NCI-H2227 treated with DMSO at 0.1 percent for 48 hours (cell line): ENCODE data around the gene SPATA31D1.
"Not testable (repeated sequence)": the region's sequence is repeated elsewhere in the genome, so short reads cannot be mapped to it uniquely, and the experiment has no call there.

Experiments used
- DNase-seq: peaks from one replicate; lab custom pipeline; 2025; lab: John Stamatoyannopoulos, UW

The SPATA31D1 gene

DNA sequence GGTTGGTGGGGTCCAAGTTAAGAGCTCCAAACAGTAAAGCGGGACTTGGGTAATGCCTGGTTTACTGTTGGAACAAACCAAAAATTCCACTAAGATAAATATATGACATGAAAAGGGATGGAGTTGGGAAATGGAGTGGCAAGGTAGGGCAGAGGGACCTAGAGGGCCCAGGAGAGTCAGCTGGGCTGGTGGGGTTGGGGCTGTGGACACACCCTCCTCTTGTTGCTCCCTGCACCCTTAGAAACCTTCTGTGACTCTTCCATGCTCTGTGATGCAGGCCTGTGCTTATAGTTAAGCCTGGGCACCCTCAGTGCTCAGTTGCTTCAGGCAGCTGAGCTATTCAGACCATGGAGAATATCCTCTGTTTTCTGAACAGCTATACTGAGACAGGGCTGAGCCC lies at the start of gene SPATA31D1:
Gene SPATA31D1, plus strand, starts transcription at position 301 of the 400 bp plus-strand sequence. Its CDS starts 47 bp downstream, at position 348.
- DNase-seq, result not testable (repeated sequence)

DNA sequence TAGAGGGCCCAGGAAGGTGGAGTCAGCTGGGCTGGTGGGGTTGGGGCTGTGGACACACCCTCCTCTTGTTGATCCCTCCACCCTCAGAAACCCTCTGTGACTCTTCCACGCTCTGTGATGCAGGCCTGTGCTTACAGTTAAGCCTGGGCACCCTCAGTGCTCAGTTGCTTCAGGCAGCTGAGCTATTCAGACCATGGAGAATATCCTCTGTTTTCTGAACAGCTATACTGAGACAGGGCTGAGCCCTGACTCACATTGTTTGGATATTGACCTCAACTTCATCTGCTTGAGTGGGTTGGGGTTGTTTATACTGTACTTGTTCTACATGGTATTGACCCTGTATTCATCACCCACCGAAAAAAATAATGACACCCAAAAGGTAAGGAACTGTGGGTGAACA lies 45.2 kb upstream of the SPATA31D1 start, which contains the start of gene SPATA31D3:
Gene SPATA31D3, plus strand, starts transcription at position 108 of the 400 bp plus-strand sequence. Its CDS starts 86 bp downstream, at position 194.
- DNase-seq, result not testable (repeated sequence)

DNA sequence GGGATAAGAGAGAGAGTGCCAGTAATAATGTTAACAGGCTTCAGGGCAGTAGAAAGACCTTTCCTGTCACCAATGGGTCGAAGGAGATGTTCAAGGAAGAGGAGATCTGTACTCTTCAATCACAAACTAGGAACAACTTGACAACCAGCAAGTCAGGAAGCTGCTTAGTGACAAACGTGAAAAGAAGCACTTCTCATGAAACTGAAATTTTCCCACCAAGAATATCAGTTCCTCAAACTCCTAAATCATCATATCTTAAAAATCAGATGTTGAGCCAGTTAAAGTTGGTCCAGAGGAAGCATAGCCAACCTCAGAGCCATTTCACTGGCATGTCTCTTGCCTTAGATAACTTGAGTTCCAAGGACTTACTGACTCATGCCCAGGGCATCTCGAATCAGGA lies 39.9 kb upstream of the SPATA31D1 start:
- DNase-seq, result not testable (repeated sequence)

DNA sequence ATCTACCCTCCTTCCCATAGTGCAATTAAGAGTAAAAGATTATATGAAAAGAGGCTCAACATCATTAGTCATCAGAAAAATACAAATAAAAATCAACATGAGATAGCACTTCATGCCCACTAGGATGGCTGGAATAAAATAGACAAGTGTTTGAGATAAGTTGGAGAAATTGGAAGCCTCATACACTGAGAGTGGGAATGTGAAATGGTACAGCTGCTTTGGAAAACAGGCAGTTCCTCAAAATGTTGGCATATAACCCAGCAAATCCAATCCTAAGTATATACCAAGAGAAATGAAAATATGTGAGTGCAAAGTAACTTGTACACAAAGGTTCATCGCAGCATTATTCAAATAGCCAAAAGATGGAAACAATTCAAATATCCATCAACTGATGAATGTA lies 35.5 kb upstream of the SPATA31D1 start:
- DNase-seq, result no peak

DNA sequence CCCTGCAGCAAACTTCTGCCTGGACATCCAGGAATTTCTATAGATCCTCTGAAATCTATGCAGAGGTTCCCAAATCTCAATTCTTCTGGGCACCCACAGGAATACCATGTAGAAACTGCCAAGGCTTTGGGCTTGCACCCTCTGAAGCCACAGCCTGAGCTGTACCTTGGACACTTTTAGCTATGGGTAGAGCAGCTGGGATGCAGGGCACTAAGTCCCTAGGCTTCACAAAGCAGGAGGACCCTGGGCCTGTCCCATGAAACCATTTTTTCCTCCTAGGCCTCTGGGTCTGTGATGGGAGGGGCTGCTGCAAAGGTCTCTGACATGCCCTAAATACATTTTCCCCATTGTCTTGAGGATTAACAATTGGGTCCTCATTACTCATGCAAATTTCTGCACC lies 32.9 kb upstream of the SPATA31D1 start:
- no peak for DNase-seq

DNA sequence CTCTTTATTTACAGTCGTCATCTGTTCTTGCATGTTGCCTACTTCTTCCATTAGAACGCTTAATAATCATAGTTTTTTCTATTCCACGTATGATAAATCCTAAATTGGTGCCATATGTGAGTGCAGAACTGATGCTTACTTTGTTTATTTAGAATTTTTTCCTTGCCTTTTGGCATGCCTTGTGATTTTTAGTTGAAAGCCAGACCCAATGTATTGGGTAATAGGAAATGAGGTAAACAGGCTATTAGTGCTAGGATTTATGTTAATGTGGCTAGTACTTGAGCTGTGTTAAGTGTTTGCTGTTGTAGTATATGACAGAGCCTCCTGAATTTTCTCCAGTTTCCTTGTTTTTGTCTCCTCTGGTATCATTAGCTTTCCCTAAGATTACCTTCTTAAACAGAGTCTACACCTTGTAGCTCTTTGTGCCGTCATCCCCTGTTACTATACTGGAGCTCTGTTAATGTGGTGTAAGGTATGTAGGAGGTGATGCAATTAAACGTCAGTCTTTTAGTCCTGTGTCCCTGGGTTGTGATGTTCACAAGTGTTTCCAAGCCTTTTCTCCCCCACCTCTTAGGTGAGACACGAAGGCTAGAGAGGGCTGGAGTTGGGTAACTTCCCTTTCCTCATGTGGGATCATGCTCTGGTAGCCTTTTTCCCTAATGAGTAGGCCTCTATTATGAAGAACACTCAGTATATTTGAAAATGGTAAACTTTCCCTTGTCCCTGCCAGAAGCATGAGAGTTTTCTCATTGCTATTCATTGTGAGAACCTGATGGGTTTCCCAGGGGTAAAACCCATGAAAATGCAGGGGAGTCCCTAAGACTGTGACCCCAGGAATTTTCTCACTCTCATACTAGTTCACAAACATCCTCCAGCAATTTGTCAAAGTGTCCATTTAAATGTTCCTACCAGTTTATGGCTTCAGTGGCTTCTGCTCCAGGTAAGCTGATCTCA lies 24.1 kb upstream of the SPATA31D1 start:
- DNase-seq, result no peak

DNA sequence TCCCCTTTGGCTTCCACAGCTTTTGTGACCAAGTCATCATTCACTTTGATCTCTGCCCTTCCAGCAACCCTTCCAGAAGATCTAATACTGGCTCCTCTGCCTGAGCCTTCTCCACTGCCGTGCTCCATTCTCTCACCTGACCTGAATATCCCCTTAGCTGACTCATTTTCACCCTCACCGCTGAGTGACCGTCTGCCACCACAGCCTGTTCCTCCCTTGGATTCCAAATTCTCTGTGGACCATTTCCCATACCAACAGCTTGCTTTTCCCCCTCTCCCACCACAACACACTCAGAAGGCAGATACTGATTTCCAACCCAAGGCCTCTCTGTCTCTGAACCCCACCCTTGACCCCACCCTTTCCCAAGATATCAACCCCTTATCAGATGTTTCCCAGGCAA lies 20.5 kb upstream of the SPATA31D1 start:
- DNase-seq, result no peak

DNA sequence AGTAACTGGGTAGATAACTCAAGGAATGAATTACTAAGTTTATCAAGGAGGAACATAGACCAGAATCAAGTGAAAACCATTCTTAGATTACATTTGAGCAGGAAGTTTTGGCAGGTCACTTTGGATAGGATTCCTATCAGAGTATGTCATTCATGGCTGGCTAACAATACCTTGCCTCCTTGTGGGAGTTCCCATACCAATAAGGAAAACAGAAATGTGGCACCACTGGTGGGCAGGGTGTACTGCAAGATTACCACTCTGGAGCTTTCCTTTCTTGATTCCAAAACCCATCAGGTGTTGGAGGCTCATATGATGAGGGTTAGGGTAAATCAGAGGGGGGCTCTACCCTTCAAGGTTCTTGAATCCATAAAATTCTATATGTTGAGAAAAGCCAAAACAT lies 18.6 kb upstream of the SPATA31D1 start:
- no peak for DNase-seq

DNA sequence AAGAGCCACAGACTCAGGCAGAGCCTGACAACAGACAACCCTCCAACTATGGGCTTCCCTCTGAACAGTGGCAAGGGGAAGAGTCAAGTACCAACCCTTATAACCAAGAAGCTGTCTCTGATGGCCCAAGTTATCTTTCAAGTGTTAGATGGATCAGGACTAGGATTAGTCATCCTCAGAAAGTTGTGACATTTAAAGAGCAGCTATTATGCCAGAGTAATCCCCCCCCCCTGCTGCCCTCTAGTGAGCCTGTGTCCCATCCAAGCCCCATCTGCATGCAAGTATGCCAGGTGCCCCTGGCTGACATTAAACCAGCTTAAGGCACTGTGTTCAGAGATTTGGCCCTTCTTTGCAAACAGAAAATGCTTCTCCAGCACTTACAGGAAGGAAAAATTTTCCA lies 16.8 kb upstream of the SPATA31D1 start:
- no peak for DNase-seq

DNA sequence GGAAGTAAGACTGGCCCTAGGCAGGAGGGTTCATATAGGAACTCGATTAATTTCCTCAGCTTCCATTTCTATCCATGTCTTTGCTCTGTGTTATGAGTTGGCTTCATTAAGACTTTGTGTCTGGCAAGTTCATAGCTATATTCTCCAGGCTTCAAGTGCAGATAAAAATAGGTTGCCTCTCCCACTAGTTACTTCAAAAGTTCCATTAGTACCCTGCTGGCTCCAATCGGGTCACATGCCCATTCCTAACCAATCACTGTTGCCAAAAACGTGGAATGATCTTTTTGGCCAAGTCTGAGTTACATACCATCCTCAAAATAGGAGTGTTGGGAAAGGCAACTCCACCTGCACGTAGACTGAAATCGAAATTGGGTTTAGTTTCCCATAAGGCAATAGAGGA lies 13.8 kb upstream of the SPATA31D1 start:
- no peak for DNase-seq

DNA sequence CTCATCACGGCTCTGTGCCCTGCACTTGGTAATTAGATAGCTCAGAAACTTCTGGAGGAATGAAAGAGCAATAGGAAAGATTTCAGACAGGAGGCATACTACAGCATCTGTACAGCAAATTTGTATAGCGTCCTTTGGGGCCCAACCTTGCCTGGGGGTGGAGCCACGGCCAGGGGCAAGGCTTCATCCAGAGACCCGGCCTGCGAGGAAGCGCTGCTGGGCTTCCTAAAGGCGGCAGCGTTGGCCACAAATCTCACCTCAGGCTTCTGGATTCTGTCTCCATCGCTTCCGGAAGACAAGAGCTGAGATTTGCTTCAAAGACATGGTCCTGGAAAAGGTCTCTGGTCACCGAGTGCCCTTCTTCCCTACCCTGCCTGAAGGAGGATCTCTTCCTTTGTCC lies 12.2 kb upstream of the SPATA31D1 start:
- no peak for DNase-seq

DNA sequence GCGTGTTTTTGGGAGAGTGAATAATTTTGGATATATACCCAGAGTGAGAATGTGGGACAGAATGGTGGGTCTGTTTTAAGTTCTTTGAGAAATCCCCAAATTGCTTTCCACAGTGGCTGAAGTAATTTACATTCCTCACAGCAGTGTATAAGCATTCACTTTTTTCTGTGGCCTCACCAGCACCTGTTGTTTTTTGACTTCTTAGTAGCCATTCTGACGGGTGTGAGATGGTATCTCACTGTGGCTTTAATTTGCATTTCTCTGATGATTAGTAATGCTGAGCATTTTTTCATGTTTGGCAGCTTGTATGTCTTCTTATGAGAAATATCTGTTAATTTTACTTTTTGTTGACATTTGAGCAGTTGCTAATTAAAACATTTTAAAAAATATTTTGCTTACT lies 9.4 kb upstream of the SPATA31D1 start:
- DNase-seq, result no peak

DNA sequence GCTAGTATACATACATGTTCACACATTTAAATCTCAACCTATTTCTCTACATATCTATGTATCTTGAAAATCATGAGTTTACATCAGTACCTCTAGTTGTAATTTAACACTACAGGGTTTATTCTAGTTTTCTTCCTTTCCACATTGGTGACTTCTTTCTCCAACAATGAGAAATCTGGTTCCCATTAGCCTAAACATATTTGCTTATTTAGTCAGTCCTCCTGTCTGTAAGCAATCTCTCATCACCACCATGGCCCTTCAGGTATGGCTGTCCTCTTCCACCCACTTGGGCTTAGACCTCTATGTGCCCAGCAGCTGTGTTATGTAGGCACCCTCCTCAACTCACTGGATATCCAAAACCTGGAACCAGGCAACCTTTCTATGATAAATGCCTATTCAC lies 8.0 kb upstream of the SPATA31D1 start:
- DNase-seq, result no peak

DNA sequence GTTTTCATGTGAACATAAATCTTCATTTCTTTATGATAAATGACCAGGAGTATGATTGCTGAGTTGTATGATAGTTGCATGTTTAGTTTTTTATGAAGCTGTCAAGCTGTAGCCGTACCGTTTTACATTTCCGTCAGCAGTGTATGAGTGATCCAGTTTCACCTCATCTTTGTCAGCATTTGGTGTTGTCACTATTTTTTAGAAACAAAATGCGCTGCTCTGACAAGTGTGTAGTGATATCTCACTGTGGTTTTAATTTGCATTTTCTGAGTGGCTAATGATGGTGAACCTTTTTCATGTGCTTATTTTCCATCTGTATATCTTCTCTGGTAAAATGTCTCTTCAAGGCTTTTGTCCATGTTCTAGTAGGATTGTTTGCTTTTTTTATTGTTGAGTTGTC lies 6.7 kb upstream of the SPATA31D1 start:
- DNase-seq, result no peak

DNA sequence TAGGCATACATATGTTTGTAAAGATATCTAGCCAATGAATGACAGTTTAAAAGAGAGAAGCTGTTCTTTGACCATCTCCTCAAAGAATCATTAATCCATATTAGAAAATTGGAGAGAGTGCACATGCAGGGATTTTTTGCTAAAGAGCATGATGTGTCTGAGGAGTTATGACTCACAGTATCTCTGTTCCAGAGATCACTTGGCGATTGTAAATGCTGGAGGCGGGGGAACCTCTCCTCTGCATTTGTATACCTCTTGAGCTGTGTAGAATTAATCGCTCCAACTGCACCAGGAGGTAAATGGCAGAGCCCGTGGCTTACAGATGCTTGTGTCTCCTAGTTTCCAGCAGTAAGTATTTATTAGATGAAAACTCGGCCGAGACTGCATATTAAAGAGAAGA lies 3.6 kb upstream of the SPATA31D1 start:
- no peak for DNase-seq

DNA sequence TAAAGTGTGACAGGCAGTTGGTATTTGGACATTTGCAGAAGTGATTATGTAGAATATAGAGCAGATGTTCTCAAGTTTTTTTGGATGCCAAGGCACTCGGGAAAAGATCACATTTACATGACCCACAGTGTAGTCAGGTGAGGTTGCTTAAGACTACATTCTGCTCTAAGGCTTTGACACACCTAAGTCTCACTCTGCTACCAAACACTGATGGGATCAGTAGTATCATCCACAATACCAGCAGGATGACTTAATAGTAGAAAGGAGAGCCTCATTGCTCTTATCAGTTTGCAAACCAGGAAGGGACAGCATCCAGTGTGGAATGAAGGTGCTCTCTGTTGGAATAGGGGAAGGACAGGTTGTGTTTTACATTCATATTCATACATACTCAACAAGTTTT lies 2.5 kb upstream of the SPATA31D1 start:
- DNase-seq, result no peak

DNA sequence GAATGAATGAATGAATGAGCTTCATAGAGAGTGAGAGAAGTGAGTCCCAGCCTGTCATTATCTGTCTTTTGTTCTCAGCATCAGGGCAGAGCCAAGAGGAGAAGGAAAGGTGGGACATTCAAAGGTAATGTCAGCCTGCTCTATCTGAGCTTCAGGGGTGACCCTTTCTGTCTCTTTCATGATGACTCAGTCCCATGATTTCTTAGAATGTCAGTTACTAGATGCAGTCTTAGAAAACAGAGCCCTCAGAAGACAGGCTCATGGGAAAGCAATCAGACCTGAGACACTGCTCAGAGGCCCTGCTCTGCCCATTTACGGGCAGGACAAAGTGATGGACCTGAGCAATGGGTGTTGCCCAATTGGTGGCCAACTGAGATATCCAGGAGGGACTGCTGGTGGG lies 1.1 kb downstream of the SPATA31D1 start:
- DNase-seq, result no peak

DNA sequence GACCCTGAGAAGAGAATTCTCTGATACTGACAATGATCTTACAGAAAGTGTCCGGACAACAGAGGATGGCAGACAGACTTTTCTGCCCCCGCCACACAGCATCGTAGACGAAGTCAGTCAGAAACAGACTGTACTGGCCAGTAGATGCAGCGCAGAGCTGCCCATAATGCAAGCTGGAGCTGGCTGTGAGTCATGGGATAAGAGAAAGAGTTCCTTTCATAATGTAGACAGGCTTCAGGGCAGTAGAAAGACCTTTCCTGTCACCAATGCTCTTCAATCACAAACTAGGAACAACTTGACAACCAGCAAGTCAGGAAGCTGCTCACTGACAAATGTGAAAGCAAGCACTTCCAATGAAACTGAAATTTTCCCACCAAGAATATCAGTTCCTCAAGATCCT lies 5.1 kb downstream of the SPATA31D1 start:
- DNase-seq, result no peak

DNA sequence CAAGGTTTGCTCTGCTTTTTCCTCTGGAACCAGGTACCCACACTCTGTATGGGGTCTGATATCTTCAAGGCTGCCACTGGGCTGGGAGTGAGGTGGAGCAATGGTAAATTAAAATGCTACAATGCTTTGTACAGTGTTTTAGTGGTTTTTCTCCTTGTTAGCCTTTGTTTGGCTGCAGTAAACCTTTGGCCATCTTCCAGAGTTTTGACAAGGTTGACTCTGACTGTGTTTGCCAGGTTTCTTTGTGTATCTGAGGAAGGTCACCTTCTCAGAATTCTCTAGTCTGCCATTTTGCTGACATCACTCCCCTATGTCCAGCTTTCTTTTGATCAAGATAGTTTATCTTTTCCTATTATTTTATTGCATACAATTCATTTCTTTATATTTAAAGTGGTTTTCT lies 11.2 kb downstream of the SPATA31D1 start:
- no peak for DNase-seq

DNA sequence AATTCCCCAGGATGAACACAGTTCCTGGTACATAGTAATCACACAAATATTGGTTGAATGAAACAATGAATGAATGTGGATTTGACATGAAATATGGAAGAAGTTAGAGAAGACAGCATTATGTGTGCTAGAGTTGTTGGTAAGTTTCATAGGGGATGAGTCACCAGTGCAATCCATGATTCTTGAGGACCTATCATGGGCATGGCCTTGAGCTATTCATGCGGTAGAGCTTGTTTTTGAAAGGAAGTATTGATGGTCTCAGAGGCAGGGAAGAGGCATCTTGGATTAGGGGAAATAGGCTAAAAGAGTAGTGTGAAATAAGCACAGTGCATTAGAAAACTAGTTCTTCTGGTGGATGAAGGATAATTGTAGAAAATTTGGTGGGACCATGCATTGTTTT lies 22.1 kb downstream of the SPATA31D1 start:
- no peak for DNase-seq

DNA sequence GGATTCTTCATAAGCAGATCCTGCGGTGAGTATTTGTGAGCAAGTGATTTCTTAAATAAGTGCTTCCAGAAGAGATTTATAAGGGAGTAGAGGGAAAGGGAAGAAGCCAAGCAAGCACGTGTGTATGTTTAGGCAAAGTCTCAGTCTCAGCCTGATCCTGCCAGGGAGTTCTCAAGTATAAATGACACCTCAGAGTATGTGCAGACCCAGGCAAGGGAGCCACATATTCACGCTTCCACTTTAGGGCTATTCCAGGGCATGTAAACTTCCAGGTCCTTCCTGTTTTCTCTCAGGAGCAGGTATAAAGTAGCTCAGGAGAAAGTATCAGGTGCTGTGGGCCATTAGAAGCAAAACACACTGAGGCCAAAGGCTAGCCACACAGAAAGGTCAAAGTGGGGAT lies 22.6 kb downstream of the SPATA31D1 start:
- no peak for DNase-seq

DNA sequence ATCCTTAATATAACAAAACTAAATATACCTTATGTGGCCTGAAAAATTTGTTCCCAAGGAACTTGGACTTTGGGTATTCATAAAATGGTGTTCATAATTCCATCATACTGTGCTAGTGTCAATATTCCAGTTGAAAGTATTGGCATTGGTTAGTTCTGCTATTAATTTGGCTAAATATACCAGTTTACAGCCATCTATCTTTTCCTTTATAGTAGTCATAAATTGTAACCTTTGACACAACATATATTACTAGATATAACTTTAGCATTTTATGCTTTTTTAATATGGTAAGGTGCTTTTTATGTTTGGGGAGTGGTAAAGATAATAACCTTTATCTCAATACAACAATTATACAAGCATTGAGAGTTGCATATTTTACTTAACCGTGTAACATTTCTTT lies 23.7 kb downstream of the SPATA31D1 start:
- DNase-seq, result no peak

DNA sequence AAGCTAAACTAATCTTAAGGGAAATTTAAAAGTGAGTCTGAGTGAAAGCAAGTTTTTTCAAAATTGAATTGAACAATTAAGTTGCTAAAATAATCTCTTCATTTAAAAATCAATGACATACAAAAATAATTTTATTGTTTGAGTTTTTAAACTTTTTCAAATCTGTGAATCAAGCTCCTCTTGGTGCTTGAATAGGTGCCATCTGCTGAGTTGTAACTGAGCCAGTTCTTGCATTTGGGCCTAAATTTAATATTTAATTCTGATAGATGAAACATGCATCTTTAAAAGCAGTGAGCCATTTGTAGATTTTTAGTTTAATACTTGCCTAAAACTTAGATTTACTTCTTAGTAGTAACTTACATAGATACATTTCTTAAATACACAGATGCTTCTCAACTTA lies 31.8 kb downstream of the SPATA31D1 start:
- no peak for DNase-seq

DNA sequence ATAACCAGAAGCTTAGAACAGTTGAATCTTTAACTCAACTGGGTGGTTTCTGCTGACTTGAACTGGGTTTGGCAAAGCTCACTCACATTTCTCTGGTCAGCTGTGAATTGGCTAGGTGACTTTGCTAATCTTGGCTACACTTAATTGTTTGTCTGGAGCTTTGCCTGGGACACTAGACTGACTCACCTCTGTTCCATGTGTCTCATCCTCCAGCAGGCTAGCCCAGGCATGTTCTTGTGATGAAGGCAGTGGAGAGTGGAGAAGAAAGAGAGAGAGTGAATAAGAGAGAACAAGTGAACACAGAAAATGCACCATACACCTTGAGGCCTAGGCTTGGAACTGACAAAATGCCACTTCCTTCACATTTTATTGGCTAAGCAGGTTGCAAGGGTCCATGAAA lies 32.6 kb downstream of the SPATA31D1 start:
- no peak for DNase-seq
